Fibroblast of skin of abdomen (primary cell): ENCODE data around the gene GNG7.
"Not testable (repeated sequence)": the region's sequence is repeated elsewhere in the genome, so short reads cannot be mapped to it uniquely, and the experiment has no call there.

Experiments used
- DNase-seq: peaks from one replicate; pipeline ENCODE4 v3.0.0-alpha.2; 2013

GNG7 gene

GRCh38 chr19:2507109-2507508 lies 195.4 kb downstream of the GNG7 start:
- DNase-seq, result no peak

- DNase-seq, result not testable (repeated sequence)
Measured at GRCh38 chr19:2506656-2507055, 195.8 kb downstream of the GNG7 start.

- peak; percentile 88 for DNase-seq
Measured at GRCh38 chr19:2503521-2504109, 198.9 kb downstream of the GNG7 start.

GRCh38 chr19:2500841-2501261 lies 201.6 kb downstream of the GNG7 start:
- no peak for DNase-seq

GRCh38 chr19:2500156-2500555 lies 202.3 kb downstream of the GNG7 start:
- no peak for DNase-seq

GRCh38 chr19:2497186-2497585 lies 205.3 kb downstream of the GNG7 start:
- no peak for DNase-seq

GRCh38 chr19:2495651-2496316 lies 206.7 kb downstream of the GNG7 start:
- no peak for DNase-seq

GRCh38 chr19:2495130-2495641 lies 207.3 kb downstream of the GNG7 start:
- peak; percentile 38 for DNase-seq

- DNase-seq, result peak; percentile 84
Measured at GRCh38 chr19:2494447-2495129, 207.9 kb downstream of the GNG7 start.

- peak; percentile 89 for DNase-seq
Measured at GRCh38 chr19:2494084-2494446, 208.4 kb downstream of the GNG7 start.

GRCh38 chr19:2493448-2493847 lies 209.0 kb downstream of the GNG7 start:
- not testable (repeated sequence) for DNase-seq

- DNase-seq, result no peak
Measured at GRCh38 chr19:2492870-2493269, 209.6 kb downstream of the GNG7 start.

- peak; percentile 94 for DNase-seq
Measured at GRCh38 chr19:2491130-2491801, 211.2 kb downstream of the GNG7 start.

- no peak for DNase-seq
Measured at GRCh38 chr19:2490659-2491058, 211.8 kb downstream of the GNG7 start.

- DNase-seq, result peak; percentile 60
Measured at GRCh38 chr19:2488942-2489731, 213.4 kb downstream of the GNG7 start.

GRCh38 chr19:2488405-2488941 lies 214.0 kb downstream of the GNG7 start:
- no peak for DNase-seq

- no peak for DNase-seq
Measured at GRCh38 chr19:2487842-2488241, 214.7 kb downstream of the GNG7 start.

GRCh38 chr19:2487090-2487489 lies 215.4 kb downstream of the GNG7 start:
- DNase-seq, result no peak

- no peak for DNase-seq
Measured at GRCh38 chr19:2485428-2485827, 217.1 kb downstream of the GNG7 start.

GRCh38 chr19:2484178-2484937 lies 218.1 kb downstream of the GNG7 start:
- DNase-seq, result no peak

GRCh38 chr19:2483484-2484151 lies 218.9 kb downstream of the GNG7 start:
- no peak for DNase-seq
